Stimulated activated CD8-positive, alpha-beta memory T cell treated with anti-CD3 and anti-CD28 coated beads, Interleukin-12 subunit alpha, Interleukin-12 subunit beta, amount 100 ng/mL, for 24 hours (primary cell): ENCODE data around the gene MICALL1.
"Not testable (repeated sequence)": the region's sequence is repeated elsewhere in the genome, so short reads cannot be mapped to it uniquely, and the experiment has no call there.

Source experiments
- DNase-seq: peaks from one replicate; pipeline ENCODE4 v3.0.0-alpha.2; 2020; ENCODE audit errors: extremely low read depth

Gene MICALL1

GRCh38 chr22:37954686-37955085, 48.6 kb downstream of the MICALL1 start:
- no peak for DNase-seq

- not testable (repeated sequence) for DNase-seq
These were observed 49.8 kb downstream of the MICALL1 start for GRCh38 chr22:37955825-37956397.

- no peak for DNase-seq
These were observed 51.1 kb downstream of the MICALL1 start for GRCh38 chr22:37957232-37957631.

GRCh38 chr22:37959231-37959825, 53.2 kb downstream of the MICALL1 start:
- DNase-seq, result no peak

- DNase-seq, result no peak
These were observed 55.0 kb downstream of the MICALL1 start for GRCh38 chr22:37961062-37961461.

- DNase-seq, result no peak
These were observed 60.0 kb downstream of the MICALL1 start for GRCh38 chr22:37965940-37966664.

- no peak for DNase-seq
These were observed 61.0 kb downstream of the MICALL1 start for GRCh38 chr22:37967147-37967546.

- DNase-seq, result no peak
These were observed 61.7 kb downstream of the MICALL1 start for GRCh38 chr22:37967637-37968451.

GRCh38 chr22:37968452-37969251, 62.6 kb downstream of the MICALL1 start:
- no peak for DNase-seq

- no peak for DNase-seq
These were observed 64.8 kb downstream of the MICALL1 start for GRCh38 chr22:37970864-37971263.

- DNase-seq, result no peak
These were observed 65.7 kb downstream of the MICALL1 start for GRCh38 chr22:37971475-37972434.

- DNase-seq, result no peak
These were observed 66.4 kb downstream of the MICALL1 start for GRCh38 chr22:37972527-37972926.

GRCh38 chr22:37973271-37974170, 67.4 kb downstream of the MICALL1 start:
- no peak for DNase-seq

- DNase-seq, result no peak
These were observed 69.1 kb downstream of the MICALL1 start for GRCh38 chr22:37975153-37975552.

GRCh38 chr22:37976022-37976421, 69.9 kb downstream of the MICALL1 start:
- DNase-seq, result not testable (repeated sequence)

GRCh38 chr22:37976547-37976946, 70.5 kb downstream of the MICALL1 start:
- no peak for DNase-seq

- DNase-seq, result no peak
These were observed 73.7 kb downstream of the MICALL1 start for GRCh38 chr22:37979782-37980181.

GRCh38 chr22:37981282-37982011, 75.3 kb downstream of the MICALL1 start:
- DNase-seq, result no peak
